BJ (cell line): ENCODE measurements around the gene NUP42. TPM values are rescaled to one million over a fixed set of nuclear protein-coding genes. Genes with fewer than 3 reads are reported as not detected.
A peak's percentile ranks its signal among the peaks of the same experiment; 100 is the strongest.

Source experiments
- CTCF ChIA-PET: fragments of 350-600 bp; formaldehyde crosslinking; extraction: SDS; loops from one replicate; lab custom pipeline; 2021; ENCODE audit warnings: antibody characterized with exemption, inconsistent platforms; lab: Yijun Ruan, JAX
- POLR2A ChIA-PET: fragments of 300-600 bp; sonication (Branson Sonifier 250); formaldehyde crosslinking; extraction: SDS; loops from one replicate; lab custom pipeline; 2021; ENCODE audit warnings: antibody characterized with exemption; lab: Charles Lee
- DNase-seq: peaks from one replicate; pipeline ENCODE4 v3.0.0-alpha.2; 2011; ENCODE audit warnings: low read depth
- H3K27me3 ChIP-seq: 2 replicates; pipeline ENCODE4 v1.6.0; 2011; ENCODE audit warnings: low read length; ENCODE audit not compliant: control insufficient read depth, insufficient read depth
- H3K36me3 ChIP-seq: 2 replicates; pipeline ENCODE4 v1.5.1; 2011; ENCODE audit warnings: low read length; ENCODE audit not compliant: control insufficient read depth, insufficient read depth
- H3K4me3 ChIP-seq: 2 replicates; pipeline ENCODE4 v1.5.1; 2011; ENCODE audit warnings: low read depth, mild to moderate bottlenecking, control low read depth, low read length
- polyA minus RNA-seq: library from RNA; depleted of rRNA, polyadenylated mRNA; stranded (reverse); fragments of >200 nt; gene quantifications from 2 replicates; pipeline ENCODE4 v1.2.3, GENCODE V29; 2011; rRNA and poly(A)+ RNA removed
- polyA plus RNA-seq: library from polyadenylated mRNA; depleted of rRNA; stranded (reverse); fragments of >200 nt; gene quantifications from 2 replicates; pipeline ENCODE4 v1.2.3, GENCODE V29; 2011; rRNA removed
- TF ChIP-seq, protein P1 (sequence below): IDR thresholded peaks from 2 replicates; pipeline ENCODE4 v1.5.1; 2011; ENCODE audit warnings: low read depth, mild to moderate bottlenecking, control low read depth, inconsistent platforms, low read length, moderate library complexity; ENCODE audit not compliant: insufficient read depth

Gene NUP42, protein sequence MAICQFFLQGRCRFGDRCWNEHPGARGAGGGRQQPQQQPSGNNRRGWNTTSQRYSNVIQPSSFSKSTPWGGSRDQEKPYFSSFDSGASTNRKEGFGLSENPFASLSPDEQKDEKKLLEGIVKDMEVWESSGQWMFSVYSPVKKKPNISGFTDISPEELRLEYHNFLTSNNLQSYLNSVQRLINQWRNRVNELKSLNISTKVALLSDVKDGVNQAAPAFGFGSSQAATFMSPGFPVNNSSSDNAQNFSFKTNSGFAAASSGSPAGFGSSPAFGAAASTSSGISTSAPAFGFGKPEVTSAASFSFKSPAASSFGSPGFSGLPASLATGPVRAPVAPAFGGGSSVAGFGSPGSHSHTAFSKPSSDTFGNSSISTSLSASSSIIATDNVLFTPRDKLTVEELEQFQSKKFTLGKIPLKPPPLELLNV
- 24.5 and 25.8 TPM in 2 replicates for polyA plus RNA-seq
- 11.1 and 14.2 TPM in 2 replicates for polyA minus RNA-seq

DNA sequence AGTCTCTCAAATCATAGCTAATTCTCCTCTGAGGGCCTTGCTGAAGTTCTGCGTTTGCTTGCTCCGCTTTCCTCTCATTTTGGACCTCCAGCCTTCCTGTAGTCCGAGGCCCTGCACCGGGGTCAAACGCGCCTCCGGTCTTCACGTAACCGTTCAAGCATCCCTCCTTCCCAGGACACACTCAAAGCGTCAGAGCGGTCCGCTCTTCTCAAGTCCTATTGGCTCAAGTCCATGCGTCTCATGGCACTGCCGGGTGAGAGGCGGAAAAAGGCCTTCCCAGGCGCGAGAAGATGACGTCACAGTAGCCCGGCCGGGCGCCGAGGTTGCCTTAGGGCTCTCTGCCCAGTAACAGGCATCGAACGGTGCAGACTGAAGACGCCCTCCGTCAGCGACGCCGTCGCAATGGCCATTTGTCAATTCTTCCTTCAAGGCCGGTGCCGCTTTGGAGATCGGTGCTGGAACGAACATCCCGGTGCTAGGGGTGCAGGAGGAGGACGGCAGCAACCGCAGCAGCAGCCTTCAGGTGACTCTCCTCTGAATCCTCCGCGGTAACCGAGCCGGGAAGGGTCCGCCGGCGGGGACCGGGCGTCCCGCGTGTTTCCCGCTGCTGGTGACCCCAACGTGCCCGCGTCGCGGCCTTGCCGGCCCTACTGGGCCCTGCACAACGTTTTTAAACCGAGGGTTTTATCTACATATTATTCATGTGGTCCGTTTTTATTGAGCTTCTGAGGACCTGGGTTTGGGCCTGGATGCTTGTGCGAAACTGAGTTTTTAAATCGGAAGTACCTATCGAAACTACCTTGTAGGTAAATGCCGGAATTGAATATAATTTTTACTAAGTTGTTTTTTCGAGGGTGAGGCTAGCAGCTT, at the start of gene NUP42:
Gene NUP42, plus strand, starts transcription at position 365 of the 870 bp plus-strand sequence. Its CDS starts 38 bp downstream, at position 403.
- TF ChIP-seq, protein P1, sequence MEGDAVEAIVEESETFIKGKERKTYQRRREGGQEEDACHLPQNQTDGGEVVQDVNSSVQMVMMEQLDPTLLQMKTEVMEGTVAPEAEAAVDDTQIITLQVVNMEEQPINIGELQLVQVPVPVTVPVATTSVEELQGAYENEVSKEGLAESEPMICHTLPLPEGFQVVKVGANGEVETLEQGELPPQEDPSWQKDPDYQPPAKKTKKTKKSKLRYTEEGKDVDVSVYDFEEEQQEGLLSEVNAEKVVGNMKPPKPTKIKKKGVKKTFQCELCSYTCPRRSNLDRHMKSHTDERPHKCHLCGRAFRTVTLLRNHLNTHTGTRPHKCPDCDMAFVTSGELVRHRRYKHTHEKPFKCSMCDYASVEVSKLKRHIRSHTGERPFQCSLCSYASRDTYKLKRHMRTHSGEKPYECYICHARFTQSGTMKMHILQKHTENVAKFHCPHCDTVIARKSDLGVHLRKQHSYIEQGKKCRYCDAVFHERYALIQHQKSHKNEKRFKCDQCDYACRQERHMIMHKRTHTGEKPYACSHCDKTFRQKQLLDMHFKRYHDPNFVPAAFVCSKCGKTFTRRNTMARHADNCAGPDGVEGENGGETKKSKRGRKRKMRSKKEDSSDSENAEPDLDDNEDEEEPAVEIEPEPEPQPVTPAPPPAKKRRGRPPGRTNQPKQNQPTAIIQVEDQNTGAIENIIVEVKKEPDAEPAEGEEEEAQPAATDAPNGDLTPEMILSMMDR, result no peak
- H3K27me3 ChIP-seq, result no peaks in the 10 kb centered on the region
- peak within 1 kb of the TSS; percentile 79 for H3K4me3 ChIP-seq
- DNase-seq, result peak; percentile 90
- no peaks in the 10 kb centered on the region for H3K36me3 ChIP-seq
- ChIA-PET POLR2A (no interaction called here), CTCF (interaction anchor here (0.7 to 4.0 kb wide), 3 partner anchors 90 to 96 kb away, joined by 3 to 32 read pairs (median 5); no protein-coding TSS in a partner anchor)

DNA sequence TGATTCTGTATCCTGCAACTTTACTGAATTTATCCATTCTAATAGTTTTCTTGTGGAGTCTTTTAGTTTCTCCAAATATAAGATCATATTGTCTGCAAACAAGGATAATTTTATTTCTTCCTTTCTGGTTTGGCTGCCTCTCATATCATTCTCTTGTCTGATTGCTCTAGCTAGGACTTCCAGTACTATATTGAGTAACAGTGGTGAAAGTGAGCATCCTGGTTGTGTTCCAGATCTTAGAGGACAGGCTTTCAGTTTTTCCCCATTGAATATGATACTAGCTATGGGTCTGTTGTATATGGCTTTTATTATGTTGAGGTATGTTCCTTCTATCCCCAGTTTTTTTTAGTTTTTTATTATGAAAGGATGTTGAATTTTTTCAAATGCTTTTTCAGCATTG, 48.1 kb upstream of the NUP42 start:
- H3K4me3 ChIP-seq, result no peak overlapping the region
- TF ChIP-seq, protein P1, result no peak
- no peaks in the 10 kb centered on the region for H3K27me3 ChIP-seq
- H3K36me3 ChIP-seq, result no peaks in the 10 kb centered on the region
- ChIA-PET POLR2A (no interaction called here), CTCF (no interaction called here)
- DNase-seq, result no peak

DNA sequence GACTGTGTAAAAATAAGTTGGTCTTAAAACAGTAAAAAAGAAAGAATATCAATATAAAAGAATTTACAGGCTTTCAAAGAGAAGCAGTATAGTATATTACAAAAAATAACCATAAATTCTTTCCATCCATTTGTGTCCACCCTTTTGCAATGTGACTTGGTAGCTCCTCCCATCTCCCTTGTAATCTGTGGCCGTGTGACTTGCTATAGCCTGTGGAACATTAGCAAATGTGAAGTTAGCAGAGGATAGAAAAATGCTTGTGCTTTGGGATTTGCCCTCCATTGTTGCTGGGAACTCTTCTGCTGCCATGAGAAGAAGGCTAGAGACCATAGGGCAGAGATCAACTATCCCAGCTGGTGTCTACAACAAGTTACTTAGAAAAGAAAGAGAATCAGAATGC, 46.1 kb upstream of the NUP42 start:
- no peaks in the 10 kb centered on the region for H3K36me3 ChIP-seq
- no peak for DNase-seq
- POLR2A ChIA-PET, result no interaction called here
- no peaks in the 10 kb centered on the region for H3K27me3 ChIP-seq
- no peak overlapping the region for H3K4me3 ChIP-seq
- TF ChIP-seq, protein P1, result no peak
- CTCF ChIA-PET, result no interaction called here

DNA sequence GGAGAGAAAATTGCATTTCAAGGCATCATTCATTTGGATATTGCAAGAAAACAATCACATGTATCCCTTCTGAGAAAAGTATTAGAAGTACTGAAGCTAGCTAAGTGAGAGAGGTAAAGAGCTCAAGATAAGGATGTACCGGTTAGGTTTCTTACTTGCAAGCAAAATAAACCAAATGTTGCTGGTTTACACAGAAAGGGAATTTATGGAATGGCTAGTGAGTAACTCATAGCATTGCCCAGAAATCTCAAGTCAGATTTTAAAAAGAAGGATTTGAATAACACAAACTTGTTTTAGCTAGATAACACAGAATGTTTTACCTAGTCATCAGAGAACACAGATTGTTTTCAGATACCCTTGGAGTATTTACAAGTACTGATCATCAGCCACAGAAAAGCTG, 45.6 kb upstream of the NUP42 start:
- Histone ChIP-seq H3K36me3 (no peaks in the 10 kb centered on the region), H3K27me3 (no peaks in the 10 kb centered on the region), H3K4me3 (no peak overlapping the region)
- ChIA-PET POLR2A (no interaction called here), CTCF (no interaction called here)
- TF ChIP-seq, protein P1, result no peak
- DNase-seq, result no peak

DNA sequence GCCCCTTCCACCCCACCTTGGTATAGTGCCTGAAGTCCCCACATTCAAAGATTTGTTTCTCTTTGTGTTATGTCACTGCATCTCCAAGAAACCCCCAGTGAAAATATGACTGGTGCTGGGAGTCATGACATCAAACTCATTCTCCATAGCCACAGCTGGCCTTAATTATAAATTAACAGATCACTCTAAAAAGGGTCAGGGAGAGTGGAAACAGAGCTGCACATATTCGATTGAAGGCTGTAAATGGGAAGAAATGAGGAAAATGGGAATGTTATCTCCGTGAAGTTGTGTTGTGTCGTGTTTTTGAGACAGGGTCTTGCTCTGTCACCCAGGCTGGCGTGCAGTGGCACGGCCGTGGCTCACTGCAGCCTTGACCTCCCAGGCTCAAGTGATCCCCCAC, 24.2 kb upstream of the NUP42 start:
- Histone ChIP-seq H3K27me3 (no peaks in the 10 kb centered on the region), H3K36me3 (peaks cover 3% of the 10 kb centered on the region), H3K4me3 (no peak overlapping the region)
- TF ChIP-seq, protein P1, result no peak
- DNase-seq, result no peak
- POLR2A ChIA-PET, result no interaction called here
- CTCF ChIA-PET, result no interaction called here
